Fibroblast of skin of back (primary cell): Measurements from ENCODE around the gene RGS6.
A peak's percentile ranks its signal among the peaks of the same experiment; 100 is the strongest.

ENCODE experiments used
- DNase-seq: peaks from one replicate; pipeline ENCODE4 v3.0.0-alpha.2; 2013

The RGS6 gene

GRCh38 chr14:72613975-72614319, 681.7 kb downstream of the RGS6 start:
- DNase-seq, result no peak

GRCh38 chr14:72614365-72614764, 682.1 kb downstream of the RGS6 start:
- DNase-seq, result no peak

GRCh38 chr14:72614891-72615415, 682.7 kb downstream of the RGS6 start:
- no peak for DNase-seq

GRCh38 chr14:72615451-72616121, 683.4 kb downstream of the RGS6 start:
- DNase-seq, result peak; percentile 50
